HG03175 (cell line): ENCODE results near the gene DHRS12.

Experiments
- ATAC-seq: cut with Tn5 transposase; IDR thresholded peaks from one replicate; pipeline ENCODE4 v1.9.1; 2021; ENCODE audit warnings: mild to moderate bottlenecking, moderate library complexity; ENCODE audit not compliant: unreplicated experiment

DHRS12 gene

GRCh38 chr13:51730927-51731326 is 73.0 kb downstream of the DHRS12 start:
- no peak for ATAC-seq

- ATAC-seq, result no peak
Measured at GRCh38 chr13:51729866-51730553, 74.0 kb downstream of the DHRS12 start.

- ATAC-seq, result no peak
Measured at GRCh38 chr13:51728972-51729371, 75.0 kb downstream of the DHRS12 start.

GRCh38 chr13:51728275-51728673 is 75.7 kb downstream of the DHRS12 start:
- no peak for ATAC-seq

- ATAC-seq, result no peak
Measured at GRCh38 chr13:51727634-51728274, 76.2 kb downstream of the DHRS12 start.

- ATAC-seq, result no peak
Measured at GRCh38 chr13:51726446-51727193, 77.3 kb downstream of the DHRS12 start.

- no peak for ATAC-seq
Measured at GRCh38 chr13:51724721-51725120, 79.2 kb downstream of the DHRS12 start.

- ATAC-seq, result no peak
Measured at GRCh38 chr13:51723529-51723928, 80.4 kb downstream of the DHRS12 start.

- peak; percentile 62 for ATAC-seq
Measured at GRCh38 chr13:51721496-51721895, 82.5 kb downstream of the DHRS12 start.

- no peak for ATAC-seq
Measured at GRCh38 chr13:51719394-51719793, 84.6 kb downstream of the DHRS12 start.
